ENCODE results near the gene GNRH2. TPM values are rescaled to one million over a fixed set of nuclear protein-coding genes. Genes with fewer than 3 reads are reported as not detected.

The GNRH2 gene
- total RNA-seq, 1 donor from 2014 or later = 1.4 TPM

GRCh38 chr20:3037654-3038053 is 5.8 kb upstream of the GNRH2 start:
- no peak for DNase-seq (ENCODE audit: low read depth)
- Mint-ChIP-seq H3K4me3 (ENCODE audit: unreplicated experiment) (no peak overlapping the region), H3K27ac (ENCODE audit: unreplicated experiment) (no peak overlapping the region), H3K36me3 (ENCODE audit: low read depth, unreplicated experiment) (peaks cover 33% of the 10 kb centered on the region), H3K27me3 (ENCODE audit: low read depth, unreplicated experiment) (no peaks in the 10 kb centered on the region), H3K9me3 (ENCODE audit: unreplicated experiment) (no peaks in the 10 kb centered on the region), H3K4me1 (ENCODE audit: low read depth, unreplicated experiment) (no peaks in the 10 kb centered on the region)
- FAIRE-seq = no peak
- Histone ChIP-seq H3K27me3 (ENCODE audit: insufficient read depth, low read length) (no peaks in the 10 kb centered on the region), H3K79me2 (ENCODE audit: insufficient read depth, low read length) (no peaks in the 10 kb centered on the region), H3K9ac (ENCODE audit: low read length) (no peak overlapping the region), H3K4me2 (ENCODE audit: low read length) (no peak overlapping the region), H3K4me1 (ENCODE audit: insufficient read depth, low read length) (peaks cover 6% of the 10 kb centered on the region), H3K27ac (ENCODE audit: low read depth, low read length) (no peak overlapping the region), H4K20me1 (ENCODE audit: insufficient read depth, low read length) (no peaks in the 10 kb centered on the region), H3K4me3 (ENCODE audit: insufficient read depth, low read depth, low read length) (no peak overlapping the region), H3K9me3 (ENCODE audit: insufficient read depth, low read depth, low read length) (no peaks in the 10 kb centered on the region), H3K36me3 (ENCODE audit: insufficient read depth, low read length) (peaks cover 17% of the 10 kb centered on the region), H2AFZ (ENCODE audit: low read depth, low read length) (no peak overlapping the region)
- TF ChIP-seq EZH2 (IDR thresholded peaks at IDR 0.05; ENCODE audit: insufficient read depth, low read length) (no peak), CTCF (IDR thresholded peaks at IDR 0.05; ENCODE audit: insufficient read depth, low read depth, low read length) (no peak)

- no peak overlapping the region for H3K4me3 ChIP-seq (ENCODE audit: insufficient read depth, low read depth, low read length)
- no peak overlapping the region for H3K27ac Mint-ChIP-seq (ENCODE audit: unreplicated experiment)
- no peak for FAIRE-seq
- no peaks in the 10 kb centered on the region for H3K4me1 Mint-ChIP-seq (ENCODE audit: low read depth, unreplicated experiment)
- H3K4me2 ChIP-seq (ENCODE audit: low read length) = no peak overlapping the region
- H3K9me3 Mint-ChIP-seq (ENCODE audit: unreplicated experiment) = no peaks in the 10 kb centered on the region
- no peaks in the 10 kb centered on the region for H3K79me2 ChIP-seq (ENCODE audit: insufficient read depth, low read length)
- no peaks in the 10 kb centered on the region for H3K27me3 Mint-ChIP-seq (ENCODE audit: low read depth, unreplicated experiment)
- H2AFZ ChIP-seq (ENCODE audit: low read depth, low read length) = no peak overlapping the region
- H3K9ac ChIP-seq (ENCODE audit: low read length) = no peak overlapping the region
- no peaks in the 10 kb centered on the region for H4K20me1 ChIP-seq (ENCODE audit: insufficient read depth, low read length)
- H3K27me3 ChIP-seq (ENCODE audit: insufficient read depth, low read length) = no peaks in the 10 kb centered on the region
- peaks cover 33% of the 10 kb centered on the region for H3K36me3 Mint-ChIP-seq (ENCODE audit: low read depth, unreplicated experiment)
- no peaks in the 10 kb centered on the region for H3K9me3 ChIP-seq (ENCODE audit: insufficient read depth, low read depth, low read length)
- H3K4me1 ChIP-seq (ENCODE audit: insufficient read depth, low read length) = peaks cover 6% of the 10 kb centered on the region
- no peak for DNase-seq (ENCODE audit: low read depth)
- no peak overlapping the region for H3K27ac ChIP-seq (ENCODE audit: low read depth, low read length)
- peaks cover 17% of the 10 kb centered on the region for H3K36me3 ChIP-seq (ENCODE audit: insufficient read depth, low read length)
- TF ChIP-seq EZH2 (IDR thresholded peaks at IDR 0.05; ENCODE audit: insufficient read depth, low read length) (no peak), CTCF (IDR thresholded peaks at IDR 0.05; ENCODE audit: insufficient read depth, low read depth, low read length) (no peak)
- no peak overlapping the region for H3K4me3 Mint-ChIP-seq (ENCODE audit: unreplicated experiment)
These were observed 5.0 kb upstream of the GNRH2 start for GRCh38 chr20:3038454-3038853.

GRCh38 chr20:3039426-3039825 is 4.0 kb upstream of the GNRH2 start:
- no peaks in the 10 kb centered on the region for H3K27me3 ChIP-seq (ENCODE audit: insufficient read depth, low read length)
- FAIRE-seq (no peak), DNase-seq (ENCODE audit: low read depth) (no peak)
- Mint-ChIP-seq H3K4me3 (ENCODE audit: unreplicated experiment) (no peak overlapping the region), H3K27ac (ENCODE audit: unreplicated experiment) (no peak overlapping the region), H3K36me3 (ENCODE audit: low read depth, unreplicated experiment) (peaks cover 31% of the 10 kb centered on the region), H3K27me3 (ENCODE audit: low read depth, unreplicated experiment) (no peaks in the 10 kb centered on the region), H3K4me1 (ENCODE audit: low read depth, unreplicated experiment) (no peaks in the 10 kb centered on the region), H3K9me3 (ENCODE audit: unreplicated experiment) (no peaks in the 10 kb centered on the region)
- no peak overlapping the region for H3K4me3 ChIP-seq (ENCODE audit: insufficient read depth, low read depth, low read length)
- H3K9ac ChIP-seq (ENCODE audit: low read length) = no peak overlapping the region
- H2AFZ ChIP-seq (ENCODE audit: low read depth, low read length) = no peak overlapping the region
- no peak for TF ChIP-seq CTCF (IDR thresholded peaks at IDR 0.05; ENCODE audit: insufficient read depth, low read depth, low read length)
- TF ChIP-seq EZH2 (IDR thresholded peaks at IDR 0.05; ENCODE audit: insufficient read depth, low read length) = no peak
- H3K4me2 ChIP-seq (ENCODE audit: low read length) = no peak overlapping the region
- H3K9me3 ChIP-seq (ENCODE audit: insufficient read depth, low read depth, low read length) = no peaks in the 10 kb centered on the region
- peaks cover 6% of the 10 kb centered on the region for H3K4me1 ChIP-seq (ENCODE audit: insufficient read depth, low read length)
- peaks cover 17% of the 10 kb centered on the region for H3K36me3 ChIP-seq (ENCODE audit: insufficient read depth, low read length)
- no peaks in the 10 kb centered on the region for H4K20me1 ChIP-seq (ENCODE audit: insufficient read depth, low read length)
- no peak overlapping the region for H3K27ac ChIP-seq (ENCODE audit: low read depth, low read length)
- no peaks in the 10 kb centered on the region for H3K79me2 ChIP-seq (ENCODE audit: insufficient read depth, low read length)
